ENCODE results near the gene SPATS2.
"Not testable (repeated sequence)": the region's sequence is repeated elsewhere in the genome, so short reads cannot be mapped to it uniquely, and the experiment has no call there.

Gene SPATS2

GRCh38 chr12:49502590-49502989, 135.3 kb downstream of the SPATS2 start:
- TF ChIP-seq CTCF (IDR thresholded peaks at IDR 0.05), result no peak
- Histone ChIP-seq H3K36me3 (peaks cover 0 to 15% (median 11%) of the 10 kb centered on the region in 3 donors), H3K27ac (no peak overlapping the region), H3K9me3 (no peaks in the 10 kb centered on the region), H3K4me1 (no peaks in the 10 kb centered on the region), H3K27me3 (no peaks in the 10 kb centered on the region), H3K4me3 (no peak overlapping the region)
- DNase-seq, result no peak
- intact Hi-C loops (cut with DNase I; ENCODE audit: low total_unique reads), result no loop called here

- DNase-seq, result no peak
- Histone ChIP-seq H3K9me3 (no peaks in the 10 kb centered on the region), H3K36me3 (peaks cover 0 to 15% (median 11%) of the 10 kb centered on the region in 3 donors), H3K27me3 (no peaks in the 10 kb centered on the region), H3K4me1 (no peaks in the 10 kb centered on the region), H3K4me3 (no peak overlapping the region), H3K27ac (no peak overlapping the region)
- no peak for TF ChIP-seq CTCF (IDR thresholded peaks at IDR 0.05)
- intact Hi-C loops (cut with DNase I; ENCODE audit: low total_unique reads), result no loop called here
These were observed 136.5 kb downstream of the SPATS2 start for GRCh38 chr12:49503674-49504180.

- no peak for DNase-seq
- Histone ChIP-seq H3K27me3 (no peaks in the 10 kb centered on the region), H3K4me1 (no peaks in the 10 kb centered on the region), H3K9me3 (no peaks in the 10 kb centered on the region), H3K36me3 (peaks cover 0 to 10% (median 4%) of the 10 kb centered on the region in 3 donors), H3K4me3 (no peak overlapping the region), H3K27ac (no peak overlapping the region)
- TF ChIP-seq CTCF (IDR thresholded peaks at IDR 0.05), result no peak
- intact Hi-C loops (cut with DNase I; ENCODE audit: low total_unique reads), result no loop called here
These were observed 138.4 kb downstream of the SPATS2 start for GRCh38 chr12:49505672-49506071.

- no peak overlapping the region for H3K27ac ChIP-seq
- H3K4me1 ChIP-seq, result no peaks in the 10 kb centered on the region
- no peaks in the 10 kb centered on the region for H3K9me3 ChIP-seq
- intact Hi-C loops (cut with DNase I; ENCODE audit: low total_unique reads), result no loop called here
- H3K27me3 ChIP-seq, result no peaks in the 10 kb centered on the region
- no peak for TF ChIP-seq CTCF (IDR thresholded peaks at IDR 0.05)
- H3K36me3 ChIP-seq, result no peaks in the 10 kb centered on the region
- DNase-seq, result no peak
- H3K4me3 ChIP-seq, result no peak overlapping the region
These were observed 139.9 kb downstream of the SPATS2 start for GRCh38 chr12:49507139-49507538.

GRCh38 chr12:49509681-49510080, 142.4 kb downstream of the SPATS2 start:
- not testable (repeated sequence) for H3K36me3 ChIP-seq, H3K9me3 ChIP-seq, H3K4me1 ChIP-seq, H3K27me3 ChIP-seq, H3K4me3 ChIP-seq, H3K27ac ChIP-seq, DNase-seq
- intact Hi-C loops (cut with DNase I; ENCODE audit: low total_unique reads), result loop anchor here (2.0 kb wide), 1 partner anchor 151 kb away; no protein-coding TSS in a partner anchor

- no peak for DNase-seq
- intact Hi-C loops (cut with DNase I; ENCODE audit: low total_unique reads), result loop anchor here (2.0 kb wide), 1 partner anchor 153 kb away; no protein-coding TSS in a partner anchor
- no peaks in the 10 kb centered on the region for H3K27me3 ChIP-seq
- TF ChIP-seq CTCF (IDR thresholded peaks at IDR 0.05), result no peak
- no peak overlapping the region for H3K27ac ChIP-seq
- no peak overlapping the region for H3K4me3 ChIP-seq
- H3K9me3 ChIP-seq, result no peaks in the 10 kb centered on the region
- H3K4me1 ChIP-seq, result no peaks in the 10 kb centered on the region
- no peaks in the 10 kb centered on the region for H3K36me3 ChIP-seq
These were observed 144.1 kb downstream of the SPATS2 start for GRCh38 chr12:49511410-49511809.
